Cortex of kidney (tissue), 1 donor: ENCODE measurements around the gene TNRC18.
"Not testable (repeated sequence)": the region's sequence is repeated elsewhere in the genome, so short reads cannot be mapped to it uniquely, and the experiment has no call there.

ENCODE experiments used
- DNase-seq: peaks from one replicate; lab custom pipeline; 2025; lab: John Stamatoyannopoulos, UW

TNRC18 gene

GRCh38 chr7:5267829-5268228, 155.8 kb downstream of the TNRC18 start:
- not testable (repeated sequence) for DNase-seq

- DNase-seq: no peak
Measured at GRCh38 chr7:5266191-5267028, 157.2 kb downstream of the TNRC18 start.

- DNase-seq: no peak
Measured at GRCh38 chr7:5265320-5266190, 158.1 kb downstream of the TNRC18 start.

- not testable (repeated sequence) for DNase-seq
Measured at GRCh38 chr7:5263066-5263465, 160.6 kb downstream of the TNRC18 start.

- DNase-seq: not testable (repeated sequence)
Measured at GRCh38 chr7:5260530-5261068, 163.0 kb downstream of the TNRC18 start.
